SK-MEL-5 (cell line): ENCODE results near the gene RAB3B. TPM values are rescaled to one million over a fixed set of nuclear protein-coding genes. Genes with fewer than 3 reads are reported as not detected.

Source experiments
- DNase-seq: peaks from one replicate; pipeline ENCODE4 v3.0.0-alpha.2; 2016; ENCODE audit warnings: low read depth, low spot score
- in situ Hi-C: cut with HindIII; loops from 2 replicates; pipeline ENCODE4 v1.10.0; 2016; ENCODE audit warnings: low sequenced_read_pairs, high pct_unique_total_duplicates, low pct_unique_long_range_greater_than_20kb
- total RNA-seq: library from RNA; depleted of rRNA; stranded (reverse); fragments of >200 nt; shearing (Covaris generic); gene quantifications from 2 replicates; pipeline ENCODE4 v1.2.3, GENCODE V29; 2014

The RAB3B gene
- total RNA-seq, 1 experiment from 2014 or later, result 0.08 TPM

- no peak for DNase-seq
- in situ Hi-C loops, result no loop called here
Measured at GRCh38 chr1:51942281-51942680, 48.2 kb downstream of the RAB3B start.

DNA sequence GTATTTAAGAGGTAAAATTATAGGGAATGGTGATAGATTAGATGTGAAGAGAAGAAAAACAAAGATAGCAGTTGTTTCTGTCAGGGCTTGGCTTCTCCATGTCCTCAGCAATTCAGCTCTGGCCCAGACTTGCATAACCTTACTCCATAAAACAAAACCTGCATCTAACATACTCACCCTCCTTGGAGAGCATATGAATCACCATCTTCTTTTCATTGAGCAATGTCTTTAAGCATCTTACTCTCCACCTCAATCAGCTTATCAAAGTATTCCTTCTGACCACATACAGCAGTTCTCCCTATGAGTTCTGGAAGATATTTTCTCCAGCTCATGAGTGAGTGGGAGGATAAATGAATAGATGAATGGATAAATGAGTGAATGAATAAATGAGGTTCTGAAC, 49.0 kb downstream of the RAB3B start:
- DNase-seq, result no peak
- in situ Hi-C loops, result no loop called here

DNA sequence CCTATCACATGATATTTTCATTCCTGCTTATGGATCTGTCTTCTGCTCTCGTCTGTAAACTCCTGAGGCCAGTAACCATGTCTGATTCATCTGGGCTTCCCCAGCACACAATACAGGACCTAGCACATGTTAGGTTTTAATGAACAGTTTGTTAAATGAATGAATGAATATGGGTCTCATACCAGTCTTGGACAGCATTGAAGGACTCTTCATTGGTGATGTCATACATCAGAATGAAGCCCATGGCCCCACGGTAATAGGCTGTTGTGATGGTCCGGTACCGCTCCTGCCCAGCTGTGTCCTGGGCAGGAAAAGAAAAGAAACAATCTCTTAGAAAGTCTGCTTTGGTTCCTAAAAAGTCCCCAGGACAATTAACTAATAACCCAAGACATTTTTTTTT, 53.4 kb downstream of the RAB3B start:
- no peak for DNase-seq
- in situ Hi-C loops, result no loop called here

- in situ Hi-C loops, result no loop called here
- DNase-seq, result peak; percentile 11
Measured at GRCh38 chr1:51936531-51936930, 54.0 kb downstream of the RAB3B start.

GRCh38 chr1:51933344-51933743, 57.2 kb downstream of the RAB3B start:
- in situ Hi-C loops, result no loop called here
- DNase-seq, result no peak

GRCh38 chr1:51930329-51930728, 60.2 kb downstream of the RAB3B start:
- no peak for DNase-seq
- in situ Hi-C loops, result no loop called here

DNA sequence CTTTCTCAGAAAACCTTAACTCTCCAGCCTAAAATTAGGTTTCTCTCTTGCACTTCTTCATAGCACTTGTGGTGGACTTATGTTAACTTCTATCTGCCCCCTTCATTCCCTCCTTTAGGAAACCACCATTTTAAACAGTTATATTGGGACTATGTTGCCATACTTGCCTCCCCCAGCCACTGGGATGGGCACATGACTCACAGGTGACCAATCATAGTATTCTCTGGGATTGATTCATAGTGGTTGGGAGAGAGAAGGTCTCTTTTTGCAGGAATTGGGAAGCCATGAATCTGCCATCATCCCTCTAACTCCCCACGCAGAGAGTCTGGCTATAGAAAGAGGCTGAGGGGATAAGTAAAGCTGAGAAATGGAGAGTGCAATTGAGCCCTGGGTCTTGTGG, 61.6 kb downstream of the RAB3B start:
- in situ Hi-C loops, result no loop called here
- DNase-seq, result no peak

DNA sequence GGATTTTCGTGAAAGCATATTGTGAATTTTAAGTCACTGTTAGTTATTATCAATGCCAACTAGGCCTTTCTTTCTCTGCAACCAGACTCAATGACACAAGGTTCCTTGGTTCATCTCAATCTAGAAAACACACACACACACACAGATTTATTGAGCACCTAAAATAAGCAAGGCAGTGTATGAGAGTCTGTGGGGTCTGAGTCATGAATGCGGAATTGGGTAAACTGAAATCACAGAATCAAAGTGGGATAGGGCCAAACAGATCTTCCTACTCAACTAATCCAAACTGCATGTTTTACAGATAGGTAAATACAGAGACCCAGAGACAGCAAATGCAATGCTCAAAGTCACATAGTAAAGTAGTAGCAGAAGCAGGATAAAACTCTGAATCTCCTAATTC, 63.5 kb downstream of the RAB3B start:
- no peak for DNase-seq
- in situ Hi-C loops, result no loop called here

DNA sequence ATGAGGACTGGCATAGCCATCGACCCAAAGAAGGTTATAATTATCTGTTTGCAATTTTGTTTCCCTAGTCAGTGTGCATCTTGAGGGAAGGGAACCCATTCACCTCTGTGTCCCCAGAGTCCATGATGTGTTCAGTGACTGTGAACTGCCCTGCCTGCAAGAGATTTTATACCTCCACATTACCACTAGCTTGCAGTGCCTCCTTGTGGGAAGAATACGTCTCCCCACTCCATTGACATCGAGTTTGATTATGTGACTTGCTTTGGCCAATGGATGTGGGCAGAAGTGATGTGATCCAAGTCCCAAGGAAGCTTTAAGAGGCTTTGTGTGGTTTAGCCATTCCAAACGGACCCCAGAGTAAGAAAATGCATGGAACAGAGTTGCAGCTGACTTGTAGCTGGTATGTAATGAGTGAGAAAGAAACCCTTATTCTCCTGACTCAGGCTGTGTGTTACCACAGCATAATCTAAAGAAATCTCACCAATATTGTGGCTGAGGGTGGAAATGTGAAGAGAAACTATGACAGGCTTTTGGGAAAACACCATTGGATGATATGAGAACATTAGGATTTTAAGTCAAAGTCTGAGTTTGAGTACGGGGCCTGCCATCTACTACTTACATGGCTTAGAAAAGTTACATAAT, 64.2 kb downstream of the RAB3B start:
- in situ Hi-C loops, result no loop called here
- peak; percentile 81 for DNase-seq

DNA sequence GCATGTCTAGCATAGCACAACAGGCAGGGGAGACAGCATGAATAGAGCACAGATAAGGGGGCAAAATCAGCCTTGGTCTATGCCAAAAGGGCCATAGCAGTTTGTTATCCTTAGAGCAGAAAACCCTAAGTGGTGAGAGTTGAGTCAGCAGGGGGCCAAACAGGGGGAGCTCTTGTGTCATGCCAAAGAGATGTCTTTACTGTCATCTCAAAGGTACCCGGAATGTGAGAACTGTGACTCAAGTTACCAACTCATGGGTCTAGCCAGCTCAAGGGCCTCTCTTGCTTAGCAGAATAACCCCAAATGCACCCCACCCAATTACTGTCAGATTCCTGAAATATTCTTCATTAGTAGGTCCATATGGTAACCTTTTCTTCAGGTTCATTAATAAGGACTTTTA, 66.0 kb downstream of the RAB3B start:
- DNase-seq, result no peak
- in situ Hi-C loops, result no loop called here

DNA sequence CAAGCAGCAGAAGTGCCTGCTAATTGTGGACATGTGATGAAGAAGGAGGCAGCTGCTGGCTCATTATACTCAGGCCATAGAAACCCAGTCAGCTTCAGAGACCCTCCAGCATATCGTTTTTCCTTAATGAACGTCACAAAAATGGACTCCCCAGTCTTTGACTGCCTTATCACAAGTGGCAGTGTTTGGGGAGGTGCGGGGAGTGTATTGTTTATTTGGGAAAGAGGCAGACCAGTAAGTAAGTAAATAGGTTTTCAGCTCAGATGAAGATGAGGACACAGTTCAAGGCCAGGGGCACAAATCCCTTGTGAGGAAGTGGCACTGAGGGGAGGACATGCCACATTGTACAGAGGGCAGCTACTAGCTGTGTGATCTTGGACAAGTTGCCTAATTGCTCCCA, 68.5 kb downstream of the RAB3B start:
- no peak for DNase-seq
- in situ Hi-C loops, result no loop called here

DNA sequence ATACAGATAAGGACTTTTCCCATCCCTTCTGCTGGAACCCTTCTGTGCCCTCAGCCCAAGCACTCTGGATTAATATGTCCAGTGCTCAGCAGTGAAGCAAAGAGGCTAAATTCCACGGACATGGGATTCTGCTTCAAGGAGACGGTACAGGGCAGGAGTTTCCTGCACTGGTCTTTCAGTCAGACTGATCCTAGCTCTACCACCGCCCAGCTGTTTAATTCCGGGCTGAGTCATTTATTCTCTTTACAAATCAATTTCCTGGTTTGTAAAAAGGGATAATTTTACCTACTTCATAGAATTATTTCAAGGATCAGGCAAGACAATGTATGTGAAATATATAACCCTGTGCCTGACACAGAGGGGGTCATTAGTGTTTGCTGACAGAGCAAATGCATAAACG, 70.4 kb downstream of the RAB3B start:
- in situ Hi-C loops, result no loop called here
- DNase-seq, result no peak

GRCh38 chr1:51919684-51920083, 70.8 kb downstream of the RAB3B start:
- in situ Hi-C loops, result no loop called here
- DNase-seq, result no peak

DNA sequence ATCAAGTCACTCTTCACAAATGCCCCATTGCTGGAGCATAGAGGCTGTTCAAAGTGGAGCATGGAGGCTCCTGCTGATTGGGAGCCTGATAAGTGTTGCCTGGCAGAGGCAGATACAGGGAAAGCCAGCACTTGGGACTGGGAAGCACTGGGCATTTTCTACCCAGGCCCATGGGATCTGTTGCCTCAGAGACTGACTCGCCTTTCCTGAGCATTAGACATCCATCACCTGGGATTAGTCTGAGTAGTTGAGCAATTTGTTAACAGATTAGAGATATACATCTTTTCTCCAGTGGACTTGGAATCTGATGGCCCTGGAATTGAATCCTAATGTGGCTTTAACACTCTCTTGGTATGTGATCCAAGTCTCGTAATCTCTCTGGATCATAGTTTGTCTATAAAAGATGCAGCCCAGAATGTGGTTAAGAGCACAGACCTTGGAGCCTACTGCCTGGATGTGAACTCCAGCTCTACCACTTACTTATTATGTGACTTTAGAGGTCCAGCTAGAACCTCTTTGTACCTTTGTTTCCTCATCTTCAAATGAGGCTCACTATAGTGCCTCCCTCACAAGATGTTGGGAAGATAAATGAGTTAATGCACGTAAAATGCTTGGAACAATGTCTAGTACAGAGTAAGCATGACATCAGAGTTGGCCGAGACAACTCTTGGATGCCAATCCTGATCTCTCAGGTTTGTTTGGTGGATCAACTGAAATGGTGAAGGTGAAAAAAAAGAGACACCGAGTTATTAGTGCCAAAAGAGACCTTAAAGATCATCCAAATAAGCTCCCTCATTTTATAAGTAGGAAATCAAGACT, 73.7 kb downstream of the RAB3B start:
- in situ Hi-C loops, result no loop called here
- no peak for DNase-seq

GRCh38 chr1:51915951-51916350, 74.5 kb downstream of the RAB3B start:
- no peak for DNase-seq
- in situ Hi-C loops, result no loop called here

DNA sequence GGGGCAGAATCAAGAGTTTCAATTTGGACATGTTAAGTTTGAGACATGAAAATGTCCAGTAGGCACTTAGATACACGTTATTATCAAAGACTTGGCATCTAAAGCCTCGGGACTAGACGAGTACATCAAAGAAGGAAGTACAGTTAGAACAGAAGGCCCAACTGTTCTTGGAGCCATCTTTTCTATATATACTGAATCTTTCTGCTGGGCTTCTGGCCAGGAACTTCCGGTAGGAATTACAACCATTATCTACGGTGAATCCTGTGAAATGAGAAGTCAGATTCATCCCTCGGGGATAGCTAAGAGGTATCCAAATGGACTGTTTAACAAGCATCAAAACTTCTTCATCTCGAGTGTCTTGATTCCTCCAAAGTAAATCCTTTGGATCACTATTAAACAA, 77.6 kb downstream of the RAB3B start:
- in situ Hi-C loops, result no loop called here
- DNase-seq, result peak; percentile 24

DNA sequence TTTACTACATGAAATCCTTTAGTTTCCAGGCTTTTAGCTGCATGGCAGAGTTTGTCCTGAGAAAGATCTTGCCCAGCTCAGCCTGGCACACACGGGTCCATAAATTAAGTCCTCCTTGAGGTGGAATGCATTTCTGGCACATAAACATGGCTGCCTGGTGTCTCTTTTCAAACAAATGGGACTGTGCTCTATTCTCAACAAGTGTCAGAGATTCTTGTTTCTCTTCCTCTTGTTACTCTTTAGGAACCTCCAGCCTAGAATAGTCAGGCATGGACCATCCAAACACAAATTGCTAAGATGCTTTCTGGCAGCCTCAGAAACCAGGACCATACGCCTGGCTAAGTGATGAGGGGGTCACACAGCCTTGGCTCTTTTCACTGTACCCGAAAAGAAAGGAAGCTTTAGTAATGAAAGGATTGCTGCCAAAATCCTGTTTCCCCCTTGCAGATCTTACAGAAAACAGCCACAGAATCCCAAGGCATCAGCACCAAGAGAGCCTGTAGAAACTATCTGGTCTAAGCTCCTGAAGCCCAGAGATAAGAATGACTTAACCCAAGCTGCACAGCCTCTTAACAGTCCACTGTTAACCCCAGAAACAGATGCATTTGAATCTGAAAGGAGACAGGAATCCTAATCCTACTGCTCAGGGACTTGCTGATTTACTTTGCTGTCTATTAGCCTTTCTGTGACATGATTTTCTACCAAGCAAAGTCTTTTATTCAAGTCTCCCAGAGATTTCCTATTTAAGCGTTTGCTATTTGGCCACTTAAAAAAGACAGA, 80.1 kb downstream of the RAB3B start:
- no peak for DNase-seq
- in situ Hi-C loops, result no loop called here

DNA sequence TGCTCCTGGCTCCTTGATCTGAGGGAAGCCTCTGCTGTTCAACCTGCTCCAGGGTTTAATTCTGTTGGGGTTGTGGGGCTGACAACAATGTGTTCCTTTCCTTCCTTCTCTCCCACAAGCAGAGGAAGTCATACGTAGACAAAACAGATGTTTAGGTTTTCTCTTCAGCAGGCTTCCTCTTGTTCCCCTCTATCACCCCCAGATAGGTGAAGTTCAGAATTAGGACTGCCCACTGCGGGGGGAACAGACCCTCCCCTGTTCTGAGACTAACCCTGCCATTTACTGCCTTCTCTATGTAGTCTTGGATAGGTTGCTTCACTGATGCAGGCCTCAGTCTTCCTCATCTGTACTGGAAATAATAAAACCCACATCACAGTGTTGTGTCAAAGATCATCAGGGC, 82.0 kb downstream of the RAB3B start:
- DNase-seq, result no peak
- in situ Hi-C loops, result no loop called here
